AG09319 (cell line): ENCODE results near the gene VSIG10.

Experiments
- DNase-seq: peaks from one replicate; pipeline ENCODE4 v3.0.0-alpha.2; 2010; ENCODE audit warnings: low read depth; ENCODE audit errors: extremely low read depth
- TF ChIP-seq, protein P1 (sequence below): IDR thresholded peaks from 2 replicates; pipeline ENCODE4 v1.5.1; 2011; ENCODE audit warnings: low read depth, mild to moderate bottlenecking, inconsistent platforms, low read length, moderate library complexity

The VSIG10 gene

DNA sequence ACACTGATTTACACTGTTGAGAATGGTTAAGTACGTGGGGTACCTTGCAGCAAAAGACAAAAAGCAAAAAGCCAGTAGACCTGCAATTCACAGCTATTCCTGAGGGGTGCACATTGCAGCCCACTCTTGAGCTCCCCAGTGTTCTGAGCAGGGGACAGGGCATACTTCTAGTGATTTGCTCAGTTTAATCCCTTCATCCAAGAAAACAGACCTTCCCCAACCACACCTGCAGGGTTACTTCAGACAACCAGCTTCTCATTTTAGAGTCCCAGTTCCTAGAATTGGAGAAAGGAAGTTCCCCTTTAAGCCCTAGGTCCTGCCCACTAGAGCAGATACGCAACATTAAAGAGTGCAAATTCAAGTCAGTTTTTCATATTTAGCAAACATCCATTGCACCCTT is 39.2 kb downstream of the VSIG10 start:
- DNase-seq, result no peak
- TF ChIP-seq, protein P1, sequence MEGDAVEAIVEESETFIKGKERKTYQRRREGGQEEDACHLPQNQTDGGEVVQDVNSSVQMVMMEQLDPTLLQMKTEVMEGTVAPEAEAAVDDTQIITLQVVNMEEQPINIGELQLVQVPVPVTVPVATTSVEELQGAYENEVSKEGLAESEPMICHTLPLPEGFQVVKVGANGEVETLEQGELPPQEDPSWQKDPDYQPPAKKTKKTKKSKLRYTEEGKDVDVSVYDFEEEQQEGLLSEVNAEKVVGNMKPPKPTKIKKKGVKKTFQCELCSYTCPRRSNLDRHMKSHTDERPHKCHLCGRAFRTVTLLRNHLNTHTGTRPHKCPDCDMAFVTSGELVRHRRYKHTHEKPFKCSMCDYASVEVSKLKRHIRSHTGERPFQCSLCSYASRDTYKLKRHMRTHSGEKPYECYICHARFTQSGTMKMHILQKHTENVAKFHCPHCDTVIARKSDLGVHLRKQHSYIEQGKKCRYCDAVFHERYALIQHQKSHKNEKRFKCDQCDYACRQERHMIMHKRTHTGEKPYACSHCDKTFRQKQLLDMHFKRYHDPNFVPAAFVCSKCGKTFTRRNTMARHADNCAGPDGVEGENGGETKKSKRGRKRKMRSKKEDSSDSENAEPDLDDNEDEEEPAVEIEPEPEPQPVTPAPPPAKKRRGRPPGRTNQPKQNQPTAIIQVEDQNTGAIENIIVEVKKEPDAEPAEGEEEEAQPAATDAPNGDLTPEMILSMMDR, result no peak; the same call in 1 of the 2 replicates

DNA sequence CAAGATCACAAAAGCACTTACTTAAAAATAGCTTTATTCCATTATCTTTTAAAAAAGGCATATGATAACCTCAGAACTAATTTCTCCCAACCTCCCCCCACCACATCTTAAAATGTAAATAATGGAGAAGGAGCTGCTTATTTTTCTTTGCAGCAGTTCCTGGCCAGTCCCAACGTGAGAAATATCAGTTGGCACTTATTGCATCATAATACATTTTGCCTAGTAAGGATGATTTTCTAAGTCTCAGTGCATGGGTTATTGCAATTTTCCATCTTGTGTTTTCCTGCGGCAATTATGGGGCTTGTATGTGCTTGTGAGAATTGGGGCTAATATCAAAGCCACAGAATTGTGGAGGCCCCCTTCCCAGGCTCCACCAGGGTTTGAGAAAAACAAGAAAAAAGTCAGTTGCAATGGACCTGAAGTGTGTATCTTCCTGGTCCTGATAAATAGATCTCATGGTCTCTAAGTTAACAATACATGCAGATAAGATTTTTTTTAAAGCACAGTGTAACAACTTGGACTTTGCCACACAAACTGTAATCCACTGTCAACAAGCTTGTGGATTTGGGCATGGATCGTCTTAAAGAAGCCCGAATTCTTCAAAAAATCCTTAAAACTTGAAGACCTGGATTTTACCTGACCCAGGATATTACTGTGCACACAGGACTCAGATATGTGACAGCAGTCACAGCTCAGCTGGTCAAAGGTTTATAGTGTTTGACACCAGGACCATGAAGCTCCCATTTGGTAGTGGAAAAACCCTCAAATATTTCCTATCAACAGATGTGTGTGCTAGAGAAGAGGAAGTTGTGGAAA is 40.0 kb downstream of the VSIG10 start:
- DNase-seq, result no peak
- TF ChIP-seq, protein P1, result no peak

DNA sequence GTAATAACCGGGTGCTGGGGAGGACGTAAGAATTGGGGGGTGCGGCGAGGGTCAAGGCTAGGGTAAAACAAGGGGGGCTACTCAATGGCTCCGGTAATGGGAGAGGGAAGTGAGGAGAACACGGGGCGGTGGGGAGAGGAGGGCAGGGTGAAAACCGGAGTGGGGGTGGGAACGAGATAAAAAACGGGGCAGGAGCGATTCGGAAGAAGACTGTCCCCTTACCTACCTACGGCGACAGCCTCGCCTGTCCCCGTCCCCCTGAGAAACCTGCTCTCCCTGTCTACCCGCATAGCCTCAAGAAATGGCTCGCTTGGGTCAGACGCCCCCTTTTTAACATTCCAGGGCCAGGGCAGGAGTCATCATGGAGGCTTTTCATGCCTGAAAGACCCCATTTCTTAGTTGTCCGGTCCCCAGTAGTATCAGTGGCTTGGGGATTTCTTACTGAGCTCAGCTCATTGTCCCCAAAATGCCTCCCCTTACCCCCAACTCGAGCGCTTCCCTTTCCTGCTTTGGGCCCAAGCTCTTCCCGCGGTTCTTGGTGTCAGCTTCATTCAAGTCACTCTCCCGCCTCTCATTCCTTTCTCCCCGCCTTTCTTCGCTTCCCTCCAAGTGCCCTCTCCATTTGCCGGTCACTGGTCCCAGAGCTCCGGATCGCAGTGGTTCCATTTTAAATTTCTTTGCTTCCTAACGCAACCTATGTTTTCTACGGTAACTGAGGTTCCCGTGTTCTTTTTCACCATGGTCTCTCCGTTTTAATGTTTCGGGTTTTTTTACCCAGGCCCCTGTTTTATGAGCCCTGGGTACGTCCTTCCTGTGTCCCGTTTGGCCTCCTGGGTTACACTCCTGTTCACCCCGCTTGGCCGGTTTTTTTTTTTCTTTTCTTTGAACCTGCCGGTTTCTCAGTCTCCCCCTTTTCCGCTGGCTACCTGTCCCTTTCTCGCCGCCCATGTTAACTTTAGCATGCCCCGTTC is 41.7 kb downstream of the VSIG10 start:
- TF ChIP-seq, protein P1, result no peak
- no peak for DNase-seq

DNA sequence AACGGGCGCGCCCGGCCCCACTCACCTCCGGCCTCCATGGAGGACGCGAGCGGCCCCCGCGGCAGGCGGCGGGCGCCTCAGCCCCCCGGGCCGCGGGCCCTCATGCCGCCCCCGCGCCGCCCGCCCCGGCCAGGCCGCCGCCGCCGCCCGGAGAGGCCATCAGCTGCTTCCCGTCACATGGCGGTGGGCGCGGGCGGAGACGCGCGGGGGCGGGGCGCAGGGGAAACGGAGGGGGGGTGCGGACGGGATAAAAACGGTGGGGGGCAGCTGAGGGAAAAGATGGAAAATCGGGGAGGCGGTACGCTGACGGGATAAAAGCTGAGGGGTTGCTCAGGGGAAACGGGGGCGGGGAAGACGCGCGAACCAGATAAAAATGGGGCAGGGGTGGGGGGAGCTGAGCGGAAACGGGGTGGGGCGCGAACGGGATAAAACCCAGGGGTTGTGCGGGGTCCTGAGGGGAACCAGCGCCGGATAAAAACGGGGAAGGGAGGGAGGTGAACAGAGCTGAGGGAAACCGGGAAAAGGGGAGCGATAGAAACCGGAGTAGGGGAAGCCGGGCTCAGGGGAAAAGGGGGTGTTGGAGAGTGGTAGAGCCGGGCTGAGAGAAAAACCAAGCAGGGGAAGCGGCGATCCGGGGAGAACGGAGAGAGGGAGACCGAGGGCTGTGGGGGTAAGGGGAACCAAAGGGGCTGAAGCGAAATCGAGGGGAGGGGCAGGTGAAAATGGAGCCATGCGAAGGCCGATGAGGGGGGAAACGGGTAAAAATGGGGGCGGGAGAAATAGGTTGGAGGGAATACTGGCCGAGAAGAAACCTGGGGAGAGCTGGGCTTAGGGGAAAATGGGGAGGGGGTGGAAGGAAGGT is 42.6 kb downstream of the VSIG10 start, which contains the start of gene WSB2:
Gene WSB2, minus strand, starts transcription at position 169 of the 862 bp plus-strand sequence. Its CDS starts 131 bp downstream, at position 38.
- DNase-seq, result no peak
- TF ChIP-seq, protein P1, result no peak

DNA sequence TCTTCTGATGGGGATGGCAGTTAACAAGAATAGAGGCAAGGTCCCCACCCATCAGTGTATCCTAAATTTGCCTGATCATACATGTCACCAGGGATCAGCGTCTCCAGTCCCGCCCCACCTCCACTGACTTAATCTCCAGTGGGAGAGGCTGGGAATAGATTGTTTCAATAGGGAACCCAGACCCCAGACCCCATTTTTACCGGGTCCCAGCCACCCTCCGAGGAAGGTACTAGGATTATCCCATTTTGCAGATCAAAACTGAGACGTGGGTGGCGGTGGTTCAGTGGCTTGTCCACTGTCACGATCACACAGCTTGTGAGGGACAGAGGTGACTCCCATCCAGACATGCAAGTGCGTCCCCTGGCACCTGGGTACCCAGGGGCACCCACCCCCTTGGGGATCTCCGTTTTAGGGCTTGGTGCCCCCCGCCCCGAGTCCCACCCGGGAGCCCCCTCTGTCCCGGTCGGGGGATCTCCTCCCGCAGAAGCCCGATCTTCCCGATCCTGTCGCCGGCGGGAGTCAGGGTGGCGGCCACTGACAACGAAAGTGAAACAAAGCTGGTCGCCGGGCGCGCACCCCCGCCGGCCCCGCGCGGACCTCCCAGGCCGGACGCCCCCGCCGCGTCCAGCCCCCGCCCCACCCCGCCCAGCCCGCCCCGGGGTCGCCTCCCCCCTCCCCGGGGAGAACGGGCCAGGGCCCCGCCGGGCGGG is 43.4 kb downstream of the VSIG10 start:
- no peak for DNase-seq
- TF ChIP-seq, protein P1, result no peak

DNA sequence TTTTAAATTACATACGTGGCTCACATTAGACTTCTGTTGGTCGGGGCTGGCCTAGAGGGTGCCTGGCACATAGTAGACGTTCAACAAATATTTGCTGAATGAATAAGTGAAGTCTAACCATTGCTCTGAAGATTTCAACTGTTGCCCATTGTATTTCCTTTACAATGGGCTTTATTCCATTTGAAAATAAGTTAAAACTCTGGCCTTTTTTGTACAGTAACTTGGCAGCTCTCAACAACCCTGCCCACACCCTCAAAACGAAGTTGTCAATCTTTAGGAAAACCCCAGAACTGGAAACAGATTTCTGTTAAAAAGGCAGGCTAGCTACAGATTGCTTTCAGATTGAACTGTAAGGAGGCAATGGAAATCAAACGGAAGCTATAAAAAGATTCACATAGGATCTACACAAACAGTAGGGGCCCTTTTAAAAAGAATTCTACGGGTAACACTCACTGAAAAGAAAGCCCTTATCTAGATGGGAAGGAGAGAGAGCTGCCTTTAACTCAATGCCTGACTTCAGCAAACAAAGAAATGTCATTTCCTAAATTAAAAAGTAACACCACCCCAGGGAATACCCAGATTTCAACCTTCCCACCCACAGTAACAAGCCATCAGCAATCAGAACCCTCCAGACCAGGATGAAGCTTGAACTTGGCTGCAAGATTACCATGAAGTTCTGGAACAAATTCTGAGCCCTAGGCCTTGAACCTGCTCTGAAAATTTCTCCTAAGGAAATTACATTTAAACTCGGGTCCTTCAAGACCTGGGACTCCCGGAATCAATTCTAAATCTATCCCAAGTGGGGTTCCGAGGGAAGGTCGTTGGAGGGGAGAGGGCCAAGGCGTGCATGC is 44.2 kb downstream of the VSIG10 start:
- TF ChIP-seq, protein P1, result no peak

More for the DNA sequence above, 44.2 kb downstream of the VSIG10 start:
- DNase-seq, result no peak
